NK-92 (cell line): ENCODE measurements around the gene FXN.

Experiments
- DNase-seq: peaks from one replicate; lab custom pipeline; 2025; ENCODE audit not compliant: unreplicated experiment; lab: John Stamatoyannopoulos, UW

FXN gene

GRCh38 chr9:69137311-69137710 lies 101.8 kb downstream of the FXN start:
- DNase-seq = no peak

GRCh38 chr9:69139596-69139995 lies 104.0 kb downstream of the FXN start:
- DNase-seq = no peak

- DNase-seq = no peak
Observed at GRCh38 chr9:69140123-69140735, 104.7 kb downstream of the FXN start.

- no peak for DNase-seq
Observed at GRCh38 chr9:69141851-69142250, 106.3 kb downstream of the FXN start.

- DNase-seq = no peak
Observed at GRCh38 chr9:69143291-69143690, 107.7 kb downstream of the FXN start.

GRCh38 chr9:69145144-69145715 lies 109.7 kb downstream of the FXN start:
- DNase-seq = no peak

GRCh38 chr9:69147041-69147834 lies 111.7 kb downstream of the FXN start:
- DNase-seq = no peak

GRCh38 chr9:69149321-69149807 lies 113.8 kb downstream of the FXN start:
- DNase-seq = no peak
